PFSK-1 (cell line): ENCODE results near the gene TREML2.

Experiments
- FOXP2 ChIP-seq: optimal IDR thresholded peaks from 2 replicates; pipeline ENCODE3; 2011; ENCODE audit warnings: borderline replicate concordance, control low read depth, inconsistent platforms; ENCODE audit not compliant: insufficient read depth; ENCODE audit errors: extremely low read length, extremely low read depth
- POLR2AphosphoS5 ChIP-seq: IDR thresholded peaks from 2 replicates; pipeline ENCODE4 v1.6.1; 2012; ENCODE audit warnings: low read depth, mild to moderate bottlenecking, control low read depth, low read length, moderate library complexity
- REST ChIP-seq, 2 experiments: IDR thresholded peaks; 2 replicates each; pipeline versions ENCODE4 v1.6.1 to v1.8.0; 2011 to 2012; ENCODE audit warnings: low read depth in 2 of 2, low read length in 2 of 2, control low read depth in 1 of 2, inconsistent platforms in 1 of 2, mild to moderate bottlenecking in 1 of 2, moderate library complexity in 1 of 2; ENCODE audit not compliant: insufficient read depth in 1 of 2
- SIN3A ChIP-seq: IDR thresholded peaks from 2 replicates; pipeline ENCODE4 v1.6.1; 2012; ENCODE audit warnings: mild to moderate bottlenecking, low read length, moderate library complexity, borderline replicate concordance; ENCODE audit not compliant: insufficient read depth
- TAF1 ChIP-seq: IDR thresholded peaks from 2 replicates; pipeline ENCODE4 v1.6.1; 2012; ENCODE audit warnings: low read length, control low read depth, borderline replicate concordance; ENCODE audit not compliant: insufficient read depth

The TREML2 gene

GRCh38 chr6:41163419-41163717 is 37.6 kb downstream of the TREML2 start:
- TF ChIP-seq TAF1 (no peak), FOXP2 (no peak), POLR2AphosphoS5 (no peak)

- TF ChIP-seq SIN3A (no peak), POLR2AphosphoS5 (no peak), TAF1 (no peak), REST (IDR thresholded peaks at IDR 0.05; ENCODE audit: insufficient read depth in 1 of 2, low read depth in 2 of 2, low read length in 2 of 2) (no peak), FOXP2 (no peak)
These were observed 38.1 kb downstream of the TREML2 start, which contains the start of gene TREM2 for GRCh38 chr6:41162687-41163418. TSS of gene TREM2 (minus strand) at chr6:41163116. CDS start at chr6:41163082, 34 bp downstream.

DNA sequence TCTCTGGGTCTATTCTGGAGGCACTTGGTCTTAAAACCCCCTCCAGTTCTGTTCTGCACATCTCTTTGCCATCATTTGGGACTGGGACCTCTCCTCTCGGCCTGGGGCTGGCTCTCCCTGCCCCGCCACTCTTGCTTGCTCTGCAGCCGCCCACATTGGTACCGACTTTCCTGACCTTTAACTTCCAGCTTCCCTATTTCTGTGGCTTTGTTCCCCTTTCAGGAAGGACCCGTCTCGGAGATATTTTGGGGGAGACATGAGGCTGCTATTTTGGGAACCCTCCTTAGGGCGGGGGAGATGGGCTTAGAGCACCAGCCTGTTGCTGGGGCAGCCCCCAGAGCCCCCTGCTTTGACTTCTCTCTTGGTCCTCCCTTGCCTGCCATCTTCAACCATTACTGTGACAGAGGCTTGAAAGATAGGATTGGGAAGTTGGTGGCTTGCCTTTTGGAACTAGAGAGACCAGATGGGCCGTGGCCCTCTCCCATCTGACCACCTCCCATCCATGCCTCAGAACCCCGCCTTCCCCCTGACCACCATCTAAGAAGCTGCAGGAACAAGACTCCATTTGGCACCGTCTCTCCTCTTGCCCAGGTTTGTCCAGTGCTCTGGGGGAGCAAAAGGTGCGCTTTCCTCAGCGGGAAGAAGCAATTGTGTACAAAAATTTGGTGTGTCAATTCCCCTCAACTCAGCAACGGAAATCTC is 38.9 kb downstream of the TREML2 start:
- TF ChIP-seq FOXP2: no peak
- no peak for TF ChIP-seq REST (IDR thresholded peaks at IDR 0.05; ENCODE audit: insufficient read depth in 1 of 2, low read depth in 2 of 2, low read length in 2 of 2)
- TF ChIP-seq TAF1: no peak

GRCh38 chr6:41161380-41161779 is 39.6 kb downstream of the TREML2 start:
- TF ChIP-seq FOXP2 (no peak), POLR2AphosphoS5 (no peak), REST (IDR thresholded peaks at IDR 0.05; ENCODE audit: insufficient read depth in 1 of 2, low read depth in 2 of 2, low read length in 2 of 2) (no peak), TAF1 (no peak), SIN3A (no peak)

DNA sequence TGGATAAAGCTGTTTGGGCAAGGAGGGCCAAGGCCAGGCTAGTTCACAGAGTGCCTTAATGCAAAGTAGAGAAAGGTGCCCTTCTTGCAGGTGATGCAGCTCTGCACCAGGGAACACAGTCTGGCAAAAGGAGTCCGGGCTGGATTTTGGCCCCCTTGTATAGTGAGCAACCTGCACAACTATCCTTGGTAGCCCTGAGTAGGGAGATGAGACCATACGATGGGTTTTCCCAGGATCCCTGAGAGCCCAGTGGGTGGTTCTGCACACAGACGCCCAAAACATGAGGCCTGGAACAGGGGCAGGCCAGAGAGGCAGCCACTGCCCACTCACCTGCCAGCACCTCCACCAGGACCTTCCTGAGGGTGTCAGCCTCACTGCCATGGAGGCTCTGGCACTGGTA is 40.0 kb downstream of the TREML2 start:
- TF ChIP-seq FOXP2: no peak
- no peak for TF ChIP-seq SIN3A
- no peak for TF ChIP-seq POLR2AphosphoS5
- no peak for TF ChIP-seq REST (IDR thresholded peaks at IDR 0.05; ENCODE audit: insufficient read depth in 1 of 2, low read depth in 2 of 2, low read length in 2 of 2)
- no peak for TF ChIP-seq TAF1
